DND-41 (cell line): ENCODE results near the gene CACNA1I.

Source experiments
- ATAC-seq: fragments of 200-7000 bp; cut with Tn5 transposase; 3 replicates; pipeline ENCODE4 v1.9.1; 2021; ENCODE audit warnings: low read depth; ENCODE audit not compliant: insufficient read depth
- DNase-seq: peaks from one replicate; pipeline ENCODE4 v3.0.0-alpha.2; 2020
- H2AFZ ChIP-seq: 2 replicates; pipeline ENCODE4 v1.6.0; 2012; ENCODE audit warnings: low read depth, low read length
- H3K27ac ChIP-seq: 2 replicates; pipeline ENCODE4 v1.5.1; 2012; ENCODE audit warnings: low read length, inconsistent platforms
- H3K27me3 ChIP-seq: fragments of 200-600 bp; sonication (generic); 2 replicates; pipeline ENCODE4 v1.6.0; 2012; ENCODE audit warnings: low read length, mild to moderate bottlenecking, inconsistent platforms; ENCODE audit not compliant: insufficient read depth, poor library complexity
- H3K36me3 ChIP-seq: 2 replicates; pipeline ENCODE4 v1.5.1; 2012; ENCODE audit warnings: low read length, inconsistent platforms; ENCODE audit not compliant: insufficient read depth
- H3K4me1 ChIP-seq: 2 replicates; pipeline ENCODE4 v1.5.1; 2012; ENCODE audit warnings: mild to moderate bottlenecking, low read length; ENCODE audit not compliant: insufficient read depth
- H3K4me2 ChIP-seq: 2 replicates; pipeline ENCODE4 v1.6.0; 2012; ENCODE audit warnings: mild to moderate bottlenecking, moderate library complexity, low read length, inconsistent platforms; ENCODE audit not compliant: insufficient read depth
- H3K4me3 ChIP-seq, 2 experiments: fragments of 200-600 bp in 1 of 2; shearing (Covaris generic) in 1 of 2; 2 replicates each; pipeline ENCODE4 v1.5.1; 2012 to 2016; ENCODE audit warnings: inconsistent platforms in 2 of 2, low read length in 2 of 2, mild to moderate bottlenecking in 2 of 2, low read depth in 1 of 2, moderate library complexity in 1 of 2
- H3K79me2 ChIP-seq: 2 replicates; pipeline ENCODE4 v1.6.0; 2012; ENCODE audit warnings: low read length, inconsistent platforms; ENCODE audit not compliant: insufficient read depth
- H3K9ac ChIP-seq: 2 replicates; pipeline ENCODE4 v1.6.0; 2012; ENCODE audit warnings: low read depth, mild to moderate bottlenecking, inconsistent platforms, low read length, moderate library complexity
- H3K9me3 ChIP-seq: 2 replicates; pipeline ENCODE4 v1.5.1; 2012; ENCODE audit warnings: low read length, moderate library complexity, mild to moderate bottlenecking, inconsistent platforms; ENCODE audit not compliant: insufficient read depth, severe bottlenecking
- H4K20me1 ChIP-seq: 2 replicates; pipeline ENCODE4 v1.6.0; 2012; ENCODE audit warnings: low read length; ENCODE audit not compliant: insufficient read depth
- CTCF ChIP-seq: IDR thresholded peaks from 2 replicates; pipeline ENCODE4 v1.5.1; 2012; ENCODE audit warnings: borderline replicate concordance, low read length, moderate library complexity, mild to moderate bottlenecking; ENCODE audit not compliant: poor library complexity, severe bottlenecking; ENCODE audit errors: extremely low read depth
- EZH2 ChIP-seq: IDR thresholded peaks from 3 replicates; pipeline ENCODE4 v1.6.1; 2012; ENCODE audit warnings: borderline replicate concordance, low read depth, mild to moderate bottlenecking, moderate library complexity, low read length, inconsistent platforms; ENCODE audit not compliant: severe bottlenecking

Gene CACNA1I

DNA sequence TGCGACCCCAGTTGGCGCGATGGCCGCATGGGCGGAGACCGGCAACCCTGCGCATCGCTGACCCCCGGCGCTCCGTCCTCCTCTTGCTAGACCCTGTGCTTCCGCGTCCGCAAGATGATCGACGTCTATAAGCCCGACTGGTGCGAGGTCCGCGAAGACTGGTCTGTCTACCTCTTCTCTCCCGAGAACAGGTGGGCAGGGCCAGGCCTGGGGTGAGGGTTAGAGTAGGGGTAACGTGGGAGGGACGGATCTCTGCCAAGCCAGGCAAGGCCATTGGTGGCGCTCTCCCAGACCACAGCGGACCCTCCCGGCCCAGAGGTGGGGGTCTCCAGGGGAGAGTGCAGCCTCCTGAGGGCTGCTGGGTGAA, 92.1 kb downstream of the CACNA1I start:
- Histone ChIP-seq H3K9me3 (no peaks in the 10 kb centered on the region), H3K4me2 (no peak overlapping the region), H3K27ac (no peak overlapping the region), H3K79me2 (no peaks in the 10 kb centered on the region), H4K20me1 (no peaks in the 10 kb centered on the region), H3K9ac (no peak overlapping the region), H3K27me3 (no peaks in the 10 kb centered on the region), H3K4me1 (peaks cover 8% of the 10 kb centered on the region), H3K4me3 (no peak overlapping the region), H3K36me3 (no peaks in the 10 kb centered on the region), H2AFZ (no peak overlapping the region)
- no peak for DNase-seq
- TF ChIP-seq CTCF (no peak), EZH2 (no peak)
- ATAC-seq, result no peak

DNA sequence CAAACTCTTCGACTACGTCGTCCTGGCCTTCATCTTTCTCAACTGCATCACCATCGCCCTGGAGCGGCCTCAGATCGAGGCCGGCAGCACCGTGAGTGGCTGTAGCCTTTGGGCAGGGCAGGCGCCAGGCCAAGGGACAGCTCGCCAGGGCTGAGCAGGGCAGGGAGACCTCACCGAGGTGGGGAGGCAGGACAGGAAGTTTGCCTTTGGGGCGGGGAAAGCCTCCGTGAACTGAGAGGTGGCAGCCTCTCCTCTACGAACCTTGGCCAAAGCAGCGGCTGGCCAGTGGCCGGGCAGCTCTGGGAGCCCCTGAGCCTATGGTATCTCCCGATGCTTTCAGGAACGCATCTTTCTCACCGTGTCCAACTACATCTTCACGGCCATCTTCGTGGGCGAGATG, 93.2 kb downstream of the CACNA1I start:
- H3K4me2 ChIP-seq, result no peak overlapping the region
- H3K36me3 ChIP-seq, result no peaks in the 10 kb centered on the region
- ATAC-seq, result no peak
- no peaks in the 10 kb centered on the region for H3K79me2 ChIP-seq
- no peak overlapping the region for H2AFZ ChIP-seq
- DNase-seq, result no peak
- H4K20me1 ChIP-seq, result no peaks in the 10 kb centered on the region
- H3K4me3 ChIP-seq, result no peak overlapping the region
- H3K27ac ChIP-seq, result no peak overlapping the region
- TF ChIP-seq CTCF, result no peak
- TF ChIP-seq EZH2, result no peak
- H3K9ac ChIP-seq, result no peak overlapping the region
- H3K4me1 ChIP-seq, result peaks cover under 1% of the 10 kb centered on the region; the same call in 1 of the 2 replicates
- H3K9me3 ChIP-seq, result no peaks in the 10 kb centered on the region
- H3K27me3 ChIP-seq, result no peaks in the 10 kb centered on the region

GRCh38 chr22:39664485-39665200, 94.1 kb downstream of the CACNA1I start:
- Histone ChIP-seq H4K20me1 (no peaks in the 10 kb centered on the region), H3K36me3 (no peaks in the 10 kb centered on the region), H3K79me2 (no peaks in the 10 kb centered on the region), H3K9ac (no peak overlapping the region), H3K4me1 (no peaks in the 10 kb centered on the region), H3K27ac (no peak overlapping the region), H2AFZ (no peak overlapping the region), H3K4me2 (no peak overlapping the region), H3K9me3 (no peaks in the 10 kb centered on the region), H3K4me3 (no peak overlapping the region), H3K27me3 (no peaks in the 10 kb centered on the region)
- ATAC-seq, result no peak
- TF ChIP-seq EZH2 (no peak), CTCF (no peak)
- DNase-seq, result no peak
